HepG2 (cell line): ENCODE measurements around the gene TUFM. TPM values are rescaled to one million over a fixed set of nuclear protein-coding genes. Genes with fewer than 3 reads are reported as not detected.

Experiments used
- CENPT ChIP-seq: sonication (generic); formaldehyde crosslinking; IDR thresholded peaks from 2 replicates; pipeline ENCODE4 v1.8.0; 2022; ENCODE audit warnings: low read depth, mild to moderate bottlenecking, moderate library complexity, missing genetic modification reagents
- ESRRA ChIP-seq: sonication (generic); formaldehyde crosslinking; IDR thresholded peaks from 2 replicates; pipeline ENCODE4 v1.5.1; 2020; ENCODE audit warnings: mild to moderate bottlenecking, low read depth, missing genetic modification reagents
- FOXO4 ChIP-seq: sonication (generic); formaldehyde crosslinking; conservative IDR thresholded peaks from 2 replicates; pipeline ENCODE4 v1.8.1; 2023; ENCODE audit warnings: missing genetic modification reagents
- HIC2 ChIP-seq: sonication (generic); formaldehyde crosslinking; IDR thresholded peaks from 2 replicates; pipeline ENCODE4 v1.9.0; 2022; ENCODE audit warnings: low read depth, missing genetic modification reagents
- HIVEP1 ChIP-seq: sonication (generic); formaldehyde crosslinking; IDR thresholded peaks from 2 replicates; pipeline ENCODE4 v1.4.0; 2020; ENCODE audit warnings: mild to moderate bottlenecking, missing genetic modification reagents
- HMGXB4 ChIP-seq, 2 experiments: sonication (generic) in 1 of 2; formaldehyde crosslinking in 1 of 2; IDR thresholded peaks; 2 replicates each; pipeline versions ENCODE4 v1.4.0 to v1.6.1; 2018 to 2020; ENCODE audit warnings: missing genetic modification reagents in 2 of 2, borderline replicate concordance in 1 of 2, low read depth in 1 of 2, mild to moderate bottlenecking in 1 of 2, missing biosample characterization in 1 of 2
- KDM1A ChIP-seq: IDR thresholded peaks from 2 replicates; pipeline ENCODE4 v1.6.1; 2016; ENCODE audit warnings: missing compliant biosample characterization
- KLF11 ChIP-seq: IDR thresholded peaks from 2 replicates; pipeline ENCODE4 v1.6.1; 2016; ENCODE audit warnings: missing compliant biosample characterization
- NFE2L1 ChIP-seq: sonication (generic); formaldehyde crosslinking; IDR thresholded peaks from 2 replicates; pipeline ENCODE4 v1.4.0; 2020; ENCODE audit warnings: missing genetic modification reagents, mild to moderate bottlenecking, borderline replicate concordance
- SRY ChIP-seq: sonication (generic); formaldehyde crosslinking; IDR thresholded peaks from 2 replicates; pipeline ENCODE4 v1.8.0; 2022; ENCODE audit warnings: mild to moderate bottlenecking, missing genetic modification reagents
- ZEB1 ChIP-seq: IDR thresholded peaks from 2 replicates; pipeline ENCODE4 v1.6.1; 2012; ENCODE audit warnings: mild to moderate bottlenecking, low read depth, inconsistent platforms; ENCODE audit not compliant: insufficient replicate concordance
- ZMYM3 ChIP-seq: sonication (generic); formaldehyde crosslinking; IDR thresholded peaks from 2 replicates; pipeline ENCODE4 v1.5.1; 2020; ENCODE audit warnings: mild to moderate bottlenecking, missing genetic modification reagents
- ZNF253 ChIP-seq: sonication (generic); formaldehyde crosslinking; IDR thresholded peaks from 2 replicates; pipeline ENCODE4 v1.8.0; 2022; ENCODE audit warnings: mild to moderate bottlenecking, missing genetic modification reagents, borderline replicate concordance
- ZNF354B ChIP-seq: sonication (generic); formaldehyde crosslinking; IDR thresholded peaks from 2 replicates; pipeline ENCODE4 v1.8.0; 2022; ENCODE audit warnings: mild to moderate bottlenecking, missing genetic modification reagents
- ZNF576 ChIP-seq: sonication (generic); formaldehyde crosslinking; IDR thresholded peaks from 2 replicates; pipeline ENCODE4 v1.4.0; 2020; ENCODE audit warnings: mild to moderate bottlenecking, missing genetic modification reagents
- ZNF580 ChIP-seq: IDR thresholded peaks from 2 replicates; pipeline ENCODE4 v1.6.1; 2016; ENCODE audit warnings: low read depth, borderline replicate concordance
- ZSCAN20 ChIP-seq: sonication (generic); formaldehyde crosslinking; IDR thresholded peaks from 2 replicates; pipeline ENCODE4 v1.4.0; 2020; ENCODE audit warnings: missing genetic modification reagents, mild to moderate bottlenecking, borderline replicate concordance
- polyA plus RNA-seq, 8 experiments: library from polyadenylated mRNA; depleted of rRNA in 3 of 8; stranded (reverse) in 7 of 8; unstranded in 1 of 8; fragments of >200 nt; fragmentation: Illumina TruSeq in 4 of 8; extraction: Trizol in 4 of 8; gene quantifications; 2 replicates each; pipeline versions ENCODE4 v1.2.1 to v1.2.3, GENCODE V29; 2011 to 2016; ENCODE audit warnings: low read depth in 4 of 8, missing spikeins in 1 of 8, mixed read lengths in 1 of 8; ENCODE audit not compliant: insufficient read depth in 1 of 8
- total RNA-seq, 5 experiments: library from RNA; depleted of rRNA; stranded (reverse); fragments of >200 nt; fragmentation: Illumina TruSeq; extraction: Trizol; gene quantifications; 2 replicates each; pipeline ENCODE4 v1.2.3, GENCODE V29; 2016; ENCODE audit warnings: low read depth in 1 of 5

TUFM gene
- total and polyA plus RNA-seq, 2 of the 13 experiments (the other 11 are each of a cell fraction or from before 2014, with no cell fraction given): 206 to 298 TPM

- TF ChIP-seq FOXO4 (no peak), SRY (CRISPR knock-in tag) (peak; percentile 97), ZNF354B (CRISPR knock-in tag) (no peak), NFE2L1 (CRISPR knock-in tag) (no peak; the same call in 1 of the 2 replicates), ZSCAN20 (CRISPR knock-in tag) (no peak; the same call in 1 of the 2 replicates), CENPT (CRISPR knock-in tag) (no peak), KLF11 (CRISPR knock-in tag) (peak; percentile 81; the same call in 1 of the 2 replicates), ZNF580 (peak; percentile 83; the same call in 1 of the 2 replicates), ESRRA (CRISPR knock-in tag) (peak; percentile 86), ZMYM3 (CRISPR knock-in tag) (peak; percentile 98), HMGXB4 (CRISPR knock-in tag; IDR thresholded peaks at IDR 0.05; ENCODE audit: borderline replicate concordance in 1 of 2, low read depth in 1 of 2) (peak; percentile 92 to 93), ZEB1 (peak; percentile 75), ZNF253 (CRISPR knock-in tag) (no peak), HIVEP1 (CRISPR knock-in tag) (peak; percentile 78), KDM1A (CRISPR knock-in tag) (peak; percentile 94), HIC2 (CRISPR knock-in tag) (peak; percentile 73), ZNF576 (CRISPR knock-in tag) (no peak; the same call in 1 of the 2 replicates)
These were observed at the start of gene TUFM (continued) for GRCh38 chr16:28846080-28846932.
